IMR-90 (cell line): Measurements from ENCODE around the gene STRN4. TPM values are rescaled to one million over a fixed set of nuclear protein-coding genes. Genes with fewer than 3 reads are reported as not detected.
A peak's percentile ranks its signal among the peaks of the same experiment; 100 is the strongest.

Experiments used
- ATAC-seq: fragments of 200-7000 bp; cut with Tn5 transposase; 2 replicates; pipeline ENCODE4 v1.9.1; 2020; ENCODE audit warnings: low read depth, mild to moderate bottlenecking, moderate library complexity
- BruUV-seq: library from RNA; stranded (reverse); fragments of 400-500 nt; replicated peaks from 2 replicates; lab custom pipeline; 2021; lab: Mats Ljungman, UMichigan
- CTCF ChIA-PET: fragments of 300-600 bp; formaldehyde crosslinking; extraction: SDS; loops from one replicate; lab custom pipeline; 2021; ENCODE audit warnings: antibody characterized with exemption; lab: Yijun Ruan, JAX
- POLR2A ChIA-PET: fragments of 300-600 bp; sonication (Branson Sonifier 250); formaldehyde crosslinking; loops from one replicate; lab custom pipeline; 2022; ENCODE audit warnings: antibody characterized with exemption; ENCODE audit not compliant: unreplicated experiment; lab: Charles Lee
- DNase-seq: peaks from one replicate; pipeline ENCODE4 v3.0.0; 2013
- H2AFZ ChIP-seq: replicated peaks from 2 replicates; pipeline ENCODE3; 2013; ENCODE audit warnings: low read length, mild to moderate bottlenecking; ENCODE audit not compliant: poor library complexity
- H2AK5ac ChIP-seq: 2 replicates; pipeline ENCODE4 v1.6.1; 2013; ENCODE audit warnings: low read depth, low read length, inconsistent platforms
- H2AK9ac ChIP-seq: replicated peaks from 2 replicates; pipeline ENCODE3; 2013; ENCODE audit warnings: mild to moderate bottlenecking, low read depth, low read length, moderate library complexity; ENCODE audit not compliant: poor library complexity
- H2BK120ac ChIP-seq: 2 replicates; pipeline ENCODE4 v1.6.1; 2013; ENCODE audit warnings: low read depth, low read length, inconsistent platforms
- H2BK15ac ChIP-seq: 3 replicates; pipeline ENCODE4 v1.6.1; 2013; ENCODE audit warnings: low read depth, low read length, inconsistent platforms
- H2BK20ac ChIP-seq: 2 replicates; pipeline ENCODE4 v1.6.1; 2013; ENCODE audit warnings: low read depth, mild to moderate bottlenecking, inconsistent platforms, low read length, moderate library complexity
- H2BK5ac ChIP-seq: 2 replicates; pipeline ENCODE4 v1.6.1; 2013; ENCODE audit warnings: mild to moderate bottlenecking, low read depth, low read length, inconsistent platforms; ENCODE audit not compliant: poor library complexity, severe bottlenecking
- H3K14ac ChIP-seq: replicated peaks from 2 replicates; pipeline ENCODE4 v1.6.1; 2013; ENCODE audit warnings: low read depth, low read length, inconsistent platforms
- H3K18ac ChIP-seq: 2 replicates; pipeline ENCODE4 v1.6.1; 2013; ENCODE audit warnings: low read depth, low read length, control low read depth
- H3K23ac ChIP-seq: 2 replicates; pipeline ENCODE4 v1.6.1; 2013; ENCODE audit warnings: low read depth, low read length, inconsistent platforms
- H3K27ac ChIP-seq: 2 replicates; pipeline ENCODE4 v1.5.1; 2013; ENCODE audit warnings: mild to moderate bottlenecking, control low read depth, low read length; ENCODE audit not compliant: insufficient read depth
- H3K27me3 ChIP-seq: 2 replicates; pipeline ENCODE4 v1.6.1; 2013; ENCODE audit warnings: low read length; ENCODE audit not compliant: control insufficient read depth, insufficient read depth
- H3K36me3 ChIP-seq: 2 replicates; pipeline ENCODE4 v1.6.1; 2013; ENCODE audit warnings: low read length, mixed read lengths; ENCODE audit not compliant: control insufficient read depth, insufficient read depth
- H3K4ac ChIP-seq: 2 replicates; pipeline ENCODE4 v1.6.1; 2013; ENCODE audit warnings: low read depth, low read length, inconsistent platforms
- H3K4me1 ChIP-seq: 2 replicates; pipeline ENCODE4 v1.6.1; 2013; ENCODE audit warnings: low read length, mixed read lengths; ENCODE audit not compliant: control insufficient read depth, insufficient read depth
- H3K4me2 ChIP-seq: 2 replicates; pipeline ENCODE4 v1.6.1; 2013; ENCODE audit warnings: low read depth, mild to moderate bottlenecking, control low read depth, low read length, moderate library complexity
- H3K4me3 ChIP-seq: 2 replicates; pipeline ENCODE4 v1.5.1; 2013; ENCODE audit warnings: low read depth, mild to moderate bottlenecking, control low read depth, low read length, moderate library complexity; ENCODE audit not compliant: insufficient read depth
- H3K56ac ChIP-seq: 2 replicates; pipeline ENCODE4 v1.6.1; 2013; ENCODE audit warnings: low read length, inconsistent platforms; ENCODE audit not compliant: insufficient read depth; ENCODE audit errors: extremely low read depth
- H3K79me1 ChIP-seq, 2 experiments: 2 replicates each; pipeline ENCODE4 v1.6.1; 2013; ENCODE audit warnings: low read length in 2 of 2, inconsistent platforms in 1 of 2, low read depth in 1 of 2
- H3K9ac ChIP-seq: 2 replicates; pipeline ENCODE4 v1.6.1; 2013; ENCODE audit warnings: low read depth, low read length, control low read depth
- H3K9me1 ChIP-seq: 2 replicates; pipeline ENCODE4 v1.6.1; 2013; ENCODE audit warnings: low read length, inconsistent platforms; ENCODE audit not compliant: insufficient read depth
- H3K9me3 ChIP-seq: 2 replicates; pipeline ENCODE4 v1.6.1; 2013; ENCODE audit warnings: low read length; ENCODE audit not compliant: control insufficient read depth, insufficient read depth
- H4K20me1 ChIP-seq: 2 replicates; pipeline ENCODE4 v1.6.1; 2013; ENCODE audit warnings: low read length, inconsistent platforms; ENCODE audit not compliant: insufficient read depth
- H4K5ac ChIP-seq: 2 replicates; pipeline ENCODE4 v1.6.1; 2013; ENCODE audit warnings: mild to moderate bottlenecking, low read depth, low read length, control low read depth
- H4K8ac ChIP-seq, 2 experiments: 2 replicates each; pipeline ENCODE4 v1.6.1; 2013; ENCODE audit warnings: low read depth in 2 of 2, low read length in 2 of 2, control low read depth in 1 of 2, inconsistent platforms in 1 of 2
- H4K91ac ChIP-seq: 2 replicates; pipeline ENCODE4 v1.6.1; 2013; ENCODE audit warnings: low read depth, low read length, inconsistent platforms; ENCODE audit not compliant: insufficient read depth
- BHLHE40 ChIP-seq: fragments of 150-350 bp; IDR thresholded peaks from 2 replicates; pipeline ENCODE4 v1.6.1; 2016; ENCODE audit warnings: mild to moderate bottlenecking, low read depth, low read length
- CEBPB ChIP-seq: IDR thresholded peaks from 2 replicates; pipeline ENCODE4 v1.6.1; 2012; ENCODE audit warnings: low read depth, low read length, improper control_type of control experiment
- CHD1 ChIP-seq: IDR thresholded peaks from 2 replicates; pipeline ENCODE4 v1.6.1; 2012; ENCODE audit warnings: low read depth, low read length, improper control_type of control experiment
- CTCF ChIP-seq: conservative IDR thresholded peaks from 2 replicates; pipeline ENCODE4 v1.5.1; 2012; ENCODE audit warnings: mild to moderate bottlenecking, low read depth, low read length, improper control_type of control experiment
- FOS ChIP-seq: fragments of 150-350 bp; IDR thresholded peaks from 2 replicates; pipeline ENCODE4 v1.6.1; 2016; ENCODE audit warnings: low read depth, low read length
- MAFK ChIP-seq: IDR thresholded peaks from 2 replicates; pipeline ENCODE4 v1.6.1; 2012; ENCODE audit warnings: low read depth, low read length, improper control_type of control experiment
- MAZ ChIP-seq: IDR thresholded peaks from 2 replicates; pipeline ENCODE4 v1.6.1; 2012; ENCODE audit warnings: low read depth, mild to moderate bottlenecking, low read length, improper control_type of control experiment, moderate library complexity, borderline replicate concordance
- NFE2L2 ChIP-seq: fragments of 150-350 bp; IDR thresholded peaks from 2 replicates; pipeline ENCODE4 v1.6.1; 2016; ENCODE audit warnings: low read depth, mild to moderate bottlenecking, low read length
- POLR2A ChIP-seq: IDR thresholded peaks from 2 replicates; pipeline ENCODE4 v1.6.1; 2012; ENCODE audit warnings: mild to moderate bottlenecking, low read depth, low read length
- RAD21 ChIP-seq: IDR thresholded peaks from 2 replicates; pipeline ENCODE4 v1.6.1; 2012; ENCODE audit warnings: low read length, improper control_type of control experiment
- RCOR1 ChIP-seq: IDR thresholded peaks from 2 replicates; pipeline ENCODE4 v1.6.1; 2012; ENCODE audit warnings: mild to moderate bottlenecking, low read length, improper control_type of control experiment; ENCODE audit not compliant: insufficient replicate concordance
- RFX5 ChIP-seq: IDR thresholded peaks from 2 replicates; pipeline ENCODE4 v1.8.0; 2012; ENCODE audit warnings: low read depth, mild to moderate bottlenecking, low read length, moderate library complexity
- SMC3 ChIP-seq: fragments of 150-350 bp; IDR thresholded peaks from 2 replicates; pipeline ENCODE4 v1.6.1; 2016; ENCODE audit warnings: low read depth, mild to moderate bottlenecking, antibody characterized with exemption, low read length, moderate library complexity
- WGBS, 2 experiments: methylation state at CpG; one replicate each; pipeline versions ENCODE4 v1.1.5 to v1.1.7; 2013; ENCODE audit warnings: missing lambda C conversion rate in 2 of 2; ENCODE audit not compliant: insufficient read length in 1 of 2; ENCODE audit errors: extremely low coverage in 2 of 2; 5-methylcytosine and 5-hydroxymethylcytosine counted together
- dilution Hi-C: fragments of 300-500 bp; cut with HindIII; formaldehyde crosslinking; loops from one replicate; pipeline ENCODE4 v1.14.3; 2018; ENCODE audit warnings: low sequenced_read_pairs; ENCODE audit not compliant: unreplicated experiment
- in situ Hi-C: fragments of 300-500 bp; cut with MboI; formaldehyde crosslinking; loops from 3 replicates; pipeline ENCODE4 v1.14.3; 2019; ENCODE audit warnings: low sequenced_read_pairs, inconsistent platforms, mixed read lengths
- intact Hi-C: fragments of 100-400 bp; cut with micrococcal nuclease; formaldehyde crosslinking; loops from 2 replicates; pipeline ENCODE4 v1.10.0; 2022
- polyA plus RNA-seq, 3 experiments: library from polyadenylated mRNA; depleted of rRNA; stranded (reverse); fragments of >200 nt; gene quantifications; 2 replicates each; pipeline ENCODE4 v1.2.3, GENCODE V29; 2012; ENCODE audit warnings: low replicate concordance in 1 of 3
- total RNA-seq: library from RNA; depleted of rRNA; stranded (reverse); fragments of >200 nt; gene quantifications from 2 replicates; pipeline ENCODE4 v1.2.3, GENCODE V29; 2012
- TF ChIP-seq, protein P1 (sequence below): fragments of 150-350 bp; IDR thresholded peaks from 2 replicates; pipeline ENCODE4 v1.6.1; 2017; ENCODE audit warnings: mild to moderate bottlenecking, antibody characterized with exemption, low read length, low read depth
- TF ChIP-seq, protein P2 (sequence below): fragments of 150-350 bp; IDR thresholded peaks from 2 replicates; pipeline ENCODE4 v1.6.1; 2016; ENCODE audit warnings: low read depth, mild to moderate bottlenecking, low read length, moderate library complexity, borderline replicate concordance

The STRN4 gene
- total and polyA plus RNA-seq, 2 of the 4 experiments (the other 2 are of a cell fraction) = 36.7 to 112 TPM

DNA sequence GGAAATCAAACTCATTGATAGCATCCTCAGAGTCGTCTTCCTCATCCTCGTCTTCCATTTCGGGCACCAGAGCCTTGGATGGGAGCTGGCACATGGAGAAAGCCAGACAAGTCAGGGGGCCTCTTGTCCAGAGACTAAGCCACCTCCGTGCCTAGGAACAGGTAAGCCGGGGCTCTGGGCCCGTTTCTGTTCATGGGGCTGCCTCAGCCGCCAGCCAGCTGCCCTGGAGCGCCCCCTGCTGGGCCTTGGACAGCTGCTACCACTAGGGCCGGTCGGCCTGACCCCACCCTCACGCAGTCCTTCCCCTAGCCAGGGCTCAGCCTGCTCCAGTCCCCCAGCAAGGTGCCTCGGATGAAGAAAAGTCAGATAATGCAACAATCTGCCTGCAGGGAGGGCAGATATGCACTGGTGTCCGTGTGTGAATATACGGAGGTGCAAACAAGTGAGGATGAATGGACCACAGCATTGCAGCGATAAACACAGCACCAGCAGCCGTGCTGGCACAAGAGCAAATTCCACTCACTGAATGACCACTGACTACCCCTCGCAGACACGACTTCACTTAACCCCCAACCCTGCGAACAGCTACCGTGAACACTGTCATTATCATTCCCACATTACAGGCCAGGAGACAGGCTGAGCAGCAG, 17.4 kb downstream of the STRN4 start:
- no peak overlapping the region for H2BK5ac ChIP-seq
- dilution Hi-C loops (no loop called here), in situ Hi-C loops (no loop called here), intact Hi-C loops (no loop called here)
- H3K4ac ChIP-seq = no peak overlapping the region
- H4K8ac ChIP-seq = no peak overlapping the region
- peak overlapping the region; percentile 44 for H2AFZ ChIP-seq
- no peak overlapping the region for H3K23ac ChIP-seq
- WGBS, 2 experiments = 57% methylated on average over 12 of the region's 20 CpGs; no CpG with 5 or more reads in 1 of the 2 experiments
- 0 out of 2 replicates have a peak overlapping the region, but pooled peaks have one; percentile 20 for H2AK5ac ChIP-seq
- no TSS peak for BruUV-seq
- no peaks in the 10 kb centered on the region for H3K9me3 ChIP-seq
- no peak overlapping the region for H2BK15ac ChIP-seq
- no peak overlapping the region for H4K5ac ChIP-seq
- DNase-seq = peak; percentile 44
- H3K4me1 ChIP-seq = peaks cover 15% of the 10 kb centered on the region
- H2BK20ac ChIP-seq = 0 out of 2 replicates have a peak overlapping the region, but pooled peaks have one; percentile 15
- H4K20me1 ChIP-seq = peaks cover 70% of the 10 kb centered on the region
- H3K56ac ChIP-seq = no peak overlapping the region
- H3K27me3 ChIP-seq = no peaks in the 10 kb centered on the region
- H3K18ac ChIP-seq = no peak overlapping the region
- H3K9me1 ChIP-seq = peaks cover 17% of the 10 kb centered on the region; the same call in 1 of the 2 replicates
- no peak overlapping the region for H3K27ac ChIP-seq
- ChIA-PET POLR2A (no interaction called here), CTCF (interaction anchor here (1.8 kb wide), 1 partner anchor 13 kb away, joined by 8 read pairs; no protein-coding TSS in a partner anchor)
- H3K4me3 ChIP-seq = no peak overlapping the region
- H3K36me3 ChIP-seq = peaks cover 81% of the 10 kb centered on the region
- no peak overlapping the region for H4K91ac ChIP-seq
- H2AK9ac ChIP-seq = peak overlapping the region; percentile 43
- H3K4me2 ChIP-seq = no peak overlapping the region
- H2BK120ac ChIP-seq = no peak overlapping the region
- peaks cover 36 to 81% of the 10 kb centered on the region in 2 experiments for H3K79me1 ChIP-seq
- H3K14ac ChIP-seq = no peak overlapping the region
- H3K9ac ChIP-seq = no peak overlapping the region
- ATAC-seq = peak; percentile 72
- TF ChIP-seq RAD21 = peak; percentile 79
- no peak for TF ChIP-seq CEBPB
- no peak for TF ChIP-seq MAFK
- TF ChIP-seq CHD1 = no peak
- TF ChIP-seq SMC3 = peak; percentile 59
- TF ChIP-seq RCOR1 = no peak
- TF ChIP-seq RFX5 = no peak
- TF ChIP-seq BHLHE40 = no peak
- TF ChIP-seq NFE2L2 = no peak
- peak; percentile 61 for TF ChIP-seq MAZ
- TF ChIP-seq, protein P1, sequence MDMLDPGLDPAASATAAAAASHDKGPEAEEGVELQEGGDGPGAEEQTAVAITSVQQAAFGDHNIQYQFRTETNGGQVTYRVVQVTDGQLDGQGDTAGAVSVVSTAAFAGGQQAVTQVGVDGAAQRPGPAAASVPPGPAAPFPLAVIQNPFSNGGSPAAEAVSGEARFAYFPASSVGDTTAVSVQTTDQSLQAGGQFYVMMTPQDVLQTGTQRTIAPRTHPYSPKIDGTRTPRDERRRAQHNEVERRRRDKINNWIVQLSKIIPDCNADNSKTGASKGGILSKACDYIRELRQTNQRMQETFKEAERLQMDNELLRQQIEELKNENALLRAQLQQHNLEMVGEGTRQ = no peak
- no peak for TF ChIP-seq FOS
- TF ChIP-seq CTCF = peak; percentile 85
- TF ChIP-seq, protein P2, sequence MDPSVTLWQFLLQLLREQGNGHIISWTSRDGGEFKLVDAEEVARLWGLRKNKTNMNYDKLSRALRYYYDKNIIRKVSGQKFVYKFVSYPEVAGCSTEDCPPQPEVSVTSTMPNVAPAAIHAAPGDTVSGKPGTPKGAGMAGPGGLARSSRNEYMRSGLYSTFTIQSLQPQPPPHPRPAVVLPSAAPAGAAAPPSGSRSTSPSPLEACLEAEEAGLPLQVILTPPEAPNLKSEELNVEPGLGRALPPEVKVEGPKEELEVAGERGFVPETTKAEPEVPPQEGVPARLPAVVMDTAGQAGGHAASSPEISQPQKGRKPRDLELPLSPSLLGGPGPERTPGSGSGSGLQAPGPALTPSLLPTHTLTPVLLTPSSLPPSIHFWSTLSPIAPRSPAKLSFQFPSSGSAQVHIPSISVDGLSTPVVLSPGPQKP = no peak
- TF ChIP-seq POLR2A = no peak
